Esophagus squamous epithelium (tissue), 5 donors: ENCODE data around the gene SORCS1. TPM values are rescaled to one million over a fixed set of nuclear protein-coding genes. Genes with fewer than 3 reads are reported as not detected.

Experiments
- DNase-seq: peaks from one replicate; lab custom pipeline; 2025; lab: John Stamatoyannopoulos, UW
- H3K27ac ChIP-seq, 4 donors: fragments of 200-600 bp; sonication (generic); one replicate each; pipeline ENCODE4 v1.5.1; 2016 to 2019; ENCODE audit warnings: mild to moderate bottlenecking in 1 of 4
- H3K27me3 ChIP-seq, 4 donors: fragments of 200-600 bp; sonication (generic); 1 replicate in 3 of 4; 2 replicates in 1 of 4; pipeline versions ENCODE4 v1.5.1 to v1.6.0; 2017 to 2021; ENCODE audit warnings: antibody characterized with exemption in 1 of 4
- H3K36me3 ChIP-seq, 3 donors: fragments of 200-600 bp; sonication (generic); one replicate each; pipeline ENCODE4 v1.5.1; 2016 to 2019
- H3K4me1 ChIP-seq, 3 donors: fragments of 200-600 bp; sonication (generic); one replicate each; pipeline ENCODE4 v1.5.1; 2017 to 2019
- H3K4me3 ChIP-seq, 4 donors: fragments of 200-600 bp; sonication (generic); 1 replicate in 3 of 4; 2 replicates in 1 of 4; pipeline ENCODE4 v1.5.1; 2016 to 2019; ENCODE audit warnings: mild to moderate bottlenecking in 2 of 4, moderate library complexity in 1 of 4
- H3K9me3 ChIP-seq, 3 donors: fragments of 200-600 bp; sonication (generic); one replicate each; pipeline ENCODE4 v1.5.1; 2016 to 2019
- CTCF ChIP-seq, 6 experiments: fragments of 450-650 bp in 4 of 6; fragments of 200-600 bp in 2 of 6; sonication (generic) in 2 of 6; IDR thresholded peaks; one replicate each; pipeline ENCODE4 v1.5.1; 2016 to 2019; ENCODE audit warnings: antibody characterized with exemption in 6 of 6, mild to moderate bottlenecking in 4 of 6, moderate library complexity in 4 of 6
- POLR2A ChIP-seq, 4 donors: fragments of 450-650 bp; IDR thresholded peaks; one replicate each; pipeline ENCODE4 v1.6.1; 2017; ENCODE audit warnings: antibody characterized with exemption in 4 of 4, mild to moderate bottlenecking in 4 of 4, moderate library complexity in 3 of 4
- WGBS, 2 donors: methylation state at CpG; one replicate each; pipeline ENCODE4 v1.1.5; 2018; 5-methylcytosine and 5-hydroxymethylcytosine counted together
- intact Hi-C: fragments of 100-400 bp; cut with DNase I; formaldehyde crosslinking; loops from one replicate; pipeline ENCODE4 v1.15.0; 2022
- small RNA-seq, 4 donors: library from RNA; depleted of rRNA; stranded (forward); fragments of <200 nt; gene quantifications; one replicate each; pipeline ENCODE3, GENCODE V24; 2016
- total RNA-seq, 4 donors: library from RNA; depleted of rRNA; stranded (reverse); fragments of >200 nt; gene quantifications; one replicate each; pipeline ENCODE4 v1.1.0, GENCODE V29; 2016
- donor health status: DM: yes; HTN: yes; CAD: no.

Gene SORCS1
- total RNA-seq, 4 donors from 2014 or later = 0.88 to 4.8 (median 1.4) TPM; not detected in 1

- Histone ChIP-seq H3K27me3 (no peaks in the 10 kb centered on the region), H3K36me3 (no peaks in the 10 kb centered on the region), H3K27ac (no peak overlapping the region), H3K4me1 (no peaks in the 10 kb centered on the region), H3K4me3 (no peak overlapping the region), H3K9me3 (no peaks in the 10 kb centered on the region)
- no peak for DNase-seq
- intact Hi-C loops = no loop called here
- WGBS, 2 donors = 92 to 100% methylated on average over 1 of the region's 1 CpG
- TF ChIP-seq CTCF (IDR thresholded peaks at IDR 0.05) (no peak), POLR2A (IDR thresholded peaks at IDR 0.05) (no peak)
These were observed 638.7 kb downstream of the SORCS1 start for GRCh38 chr10:106525835-106526234.

Small RNAs within 50 kb of the gene (small RNA-seq; reads per million reads assigned to genes)
- 0.85 to 9.7 (median 6.8) reads per million in 4 donors for gene RNA5SP325
